Endothelial cell of hepatic sinusoid (primary cell): ENCODE measurements around the gene LRIT2.

Source experiments
- in situ Hi-C: cut with HindIII; loops from 2 replicates; pipeline ENCODE4 v1.10.0; 2017; ENCODE audit warnings: low sequenced_read_pairs

Gene LRIT2

DNA sequence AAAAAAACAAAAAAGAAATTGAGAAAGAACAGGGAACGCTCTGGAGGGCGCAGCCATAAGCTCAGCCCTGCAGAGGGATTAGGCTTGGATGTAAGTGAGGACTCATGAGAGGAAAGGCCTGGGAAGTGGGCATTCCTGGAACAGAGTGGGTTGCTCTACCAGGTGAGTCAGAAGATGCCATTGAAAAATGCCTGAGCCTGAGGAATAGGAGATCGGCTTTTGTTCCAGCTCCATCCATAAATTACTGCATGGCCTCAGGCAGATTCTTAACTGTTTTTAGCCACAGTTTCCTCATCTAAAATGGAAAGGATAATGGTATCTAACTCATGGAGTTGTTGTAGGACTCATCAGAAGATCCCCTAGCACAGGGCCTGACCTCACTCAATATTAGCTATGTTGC is 18.4 kb upstream of the LRIT2 start:
- in situ Hi-C loops, result no loop called here

DNA sequence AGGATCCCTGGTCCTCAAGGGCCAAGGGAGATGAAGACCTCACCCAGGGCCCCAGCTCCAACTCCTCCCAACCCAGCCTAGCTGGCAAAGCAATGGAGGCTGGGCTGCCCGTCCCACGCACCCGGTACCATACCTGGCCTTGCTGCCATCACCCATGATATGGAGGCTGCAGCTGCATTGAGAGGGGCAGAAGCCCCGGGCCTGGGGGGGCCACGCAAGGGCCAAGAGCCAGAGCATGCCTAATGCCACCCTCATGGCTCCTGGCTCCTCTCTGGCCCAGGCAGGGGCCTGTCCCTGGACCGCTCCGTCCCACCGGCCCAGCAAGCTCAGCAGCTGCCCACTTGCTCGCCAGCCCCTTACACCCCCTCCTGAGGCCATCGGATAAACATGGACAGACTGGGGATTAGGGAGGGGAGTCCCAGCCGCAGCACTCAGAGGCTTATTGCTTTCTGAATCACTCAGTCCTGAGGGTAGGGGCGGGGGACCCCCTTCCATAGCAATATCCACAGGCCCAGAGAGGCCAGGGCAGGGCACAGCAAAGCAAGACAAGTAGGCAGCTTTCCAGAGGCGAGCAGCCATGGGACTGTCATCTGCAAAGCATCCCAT is 15.9 kb upstream of the LRIT2 start, which contains the start of gene LRIT1:
Gene LRIT1 (minus strand): TSS at position 362 of the 606 bp plus-strand sequence. CDS start 107 bp downstream, at position 255.
- in situ Hi-C loops, result no loop called here

DNA sequence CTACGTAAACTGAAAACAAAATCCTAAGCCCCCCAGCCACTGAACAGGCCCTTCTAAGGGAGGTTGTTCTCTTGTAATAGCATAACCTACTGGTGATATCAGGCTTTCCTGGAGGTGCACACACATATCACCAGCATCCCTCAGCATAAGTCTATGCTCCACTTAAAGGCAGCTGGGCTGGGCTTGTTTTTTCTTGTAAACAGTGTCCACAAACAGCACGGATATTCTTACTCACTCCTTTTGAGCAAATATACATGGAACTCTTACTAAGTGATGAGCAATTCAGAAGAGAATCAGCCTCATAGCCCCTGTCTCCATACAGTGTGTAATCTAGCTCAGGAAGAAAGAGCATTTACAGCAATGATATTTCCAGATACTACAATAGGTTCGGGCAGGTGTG is 13.6 kb upstream of the LRIT2 start:
- in situ Hi-C loops, result no loop called here

DNA sequence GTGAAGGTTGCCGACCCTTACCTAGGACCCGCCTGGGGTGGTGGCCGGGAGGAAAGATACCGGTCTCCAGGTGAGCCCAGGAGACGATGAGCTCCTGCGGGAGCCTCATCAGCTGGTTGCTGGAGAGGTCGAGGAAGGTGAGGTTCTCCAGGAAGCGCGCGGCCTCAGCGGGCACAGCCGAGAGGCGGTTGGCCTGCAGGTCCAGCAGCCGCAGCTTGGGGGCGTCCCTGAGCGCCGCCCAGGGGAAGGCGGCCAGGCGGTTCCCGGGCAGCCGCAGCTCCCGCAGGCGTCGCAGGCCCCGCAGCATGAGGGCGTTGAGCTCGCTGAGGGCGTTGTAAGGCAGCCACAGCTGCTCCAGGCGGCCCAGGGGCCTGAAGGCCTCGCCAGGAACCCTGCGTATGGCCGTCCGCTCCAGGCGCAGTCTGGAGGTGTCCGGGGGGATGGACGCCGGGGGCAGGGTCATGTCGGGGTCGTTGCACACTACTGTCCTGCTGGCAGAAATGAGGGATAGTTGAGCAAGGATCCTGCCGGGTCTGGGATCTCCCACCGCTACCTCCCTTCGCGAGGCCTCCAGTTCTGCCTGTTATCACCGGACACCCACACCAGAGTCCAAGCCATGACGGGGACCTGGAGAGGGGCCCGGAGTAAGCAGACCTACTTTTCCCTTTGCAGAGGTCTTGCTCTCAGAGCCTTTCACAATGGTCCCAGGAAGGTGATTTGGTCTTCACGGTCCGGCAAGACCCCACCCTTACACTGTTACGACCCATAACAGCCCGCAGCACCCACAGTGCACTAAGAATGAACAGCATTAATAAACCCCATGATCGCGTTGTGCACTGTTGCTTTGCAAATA is 12.1 kb upstream of the LRIT2 start:
- in situ Hi-C loops, result no loop called here

DNA sequence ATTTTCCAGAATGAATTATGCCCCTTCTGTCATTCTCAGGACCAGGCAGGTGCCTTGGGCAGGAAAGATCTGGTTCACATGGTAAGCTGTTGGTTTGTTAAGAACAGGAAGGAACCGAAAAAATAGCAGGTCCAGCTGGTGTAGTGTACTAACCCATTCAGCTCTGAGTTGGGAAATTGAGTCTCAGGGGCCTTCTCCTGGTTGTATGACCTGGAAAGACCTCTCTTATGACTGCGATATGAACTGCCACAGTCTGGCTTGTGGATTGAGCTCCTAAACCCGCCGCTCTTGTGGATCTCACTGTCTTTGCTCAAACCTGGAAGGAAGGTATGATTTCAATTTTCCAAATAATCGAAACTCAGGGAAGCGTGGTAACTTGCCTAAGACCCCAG is 11.5 kb upstream of the LRIT2 start:
- in situ Hi-C loops, result no loop called here

DNA sequence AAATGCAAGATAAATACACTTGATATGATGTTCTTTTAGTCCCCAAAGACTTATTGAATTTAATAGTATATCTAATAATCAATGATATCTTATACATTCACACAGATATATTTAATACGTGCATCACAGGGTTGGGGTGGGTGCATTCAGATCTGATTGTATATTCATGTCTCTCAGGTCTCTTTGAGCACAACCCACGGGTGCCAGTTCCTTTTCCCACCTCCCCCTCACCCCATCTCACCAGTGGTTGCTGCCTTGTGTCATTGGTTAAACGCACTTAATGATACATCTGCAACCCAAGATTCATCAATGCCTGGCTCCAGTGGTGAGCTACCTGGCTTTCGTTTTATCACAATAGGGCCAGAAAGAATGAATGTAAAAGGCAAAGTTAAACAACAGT is 9.8 kb upstream of the LRIT2 start:
- in situ Hi-C loops, result no loop called here

DNA sequence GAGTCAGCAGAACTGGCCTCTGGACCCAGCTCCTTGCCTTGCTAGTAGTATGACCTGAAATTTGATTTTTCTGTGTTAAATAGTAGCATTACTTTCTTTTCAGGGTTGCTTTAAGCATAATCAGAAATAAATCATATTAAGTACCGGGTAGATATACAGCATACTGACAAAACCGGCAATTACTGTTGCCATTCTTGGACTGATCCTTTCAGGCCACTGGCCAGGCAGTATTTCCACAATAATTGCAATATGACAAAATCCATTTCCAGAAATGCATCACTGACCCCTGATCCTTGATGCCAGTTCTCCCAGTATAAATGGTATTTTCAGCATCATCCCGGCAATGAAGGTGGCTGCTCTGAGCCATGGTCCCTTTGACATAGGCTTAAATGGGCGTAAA is 9.1 kb upstream of the LRIT2 start:
- in situ Hi-C loops, result no loop called here

DNA sequence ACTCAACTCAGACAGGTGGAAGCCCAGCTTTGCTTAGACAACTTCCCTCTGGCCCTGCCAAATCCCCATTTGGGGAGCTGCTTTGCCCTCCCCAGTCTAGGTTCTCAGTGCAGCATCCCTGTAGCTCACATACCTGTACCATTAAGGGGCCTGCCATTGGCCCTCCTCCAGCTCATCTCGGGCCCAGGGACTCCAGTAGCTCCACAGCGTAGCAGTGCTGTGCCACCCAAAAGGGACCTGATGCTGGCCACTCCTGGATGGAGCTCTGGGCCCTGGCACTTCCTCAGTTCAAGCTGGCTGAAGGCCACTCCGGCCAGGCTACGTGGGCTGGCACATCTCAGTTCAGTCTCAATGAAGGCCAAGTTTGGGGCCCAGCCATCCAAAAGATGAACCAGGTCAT is 8.6 kb upstream of the LRIT2 start:
- in situ Hi-C loops, result no loop called here

DNA sequence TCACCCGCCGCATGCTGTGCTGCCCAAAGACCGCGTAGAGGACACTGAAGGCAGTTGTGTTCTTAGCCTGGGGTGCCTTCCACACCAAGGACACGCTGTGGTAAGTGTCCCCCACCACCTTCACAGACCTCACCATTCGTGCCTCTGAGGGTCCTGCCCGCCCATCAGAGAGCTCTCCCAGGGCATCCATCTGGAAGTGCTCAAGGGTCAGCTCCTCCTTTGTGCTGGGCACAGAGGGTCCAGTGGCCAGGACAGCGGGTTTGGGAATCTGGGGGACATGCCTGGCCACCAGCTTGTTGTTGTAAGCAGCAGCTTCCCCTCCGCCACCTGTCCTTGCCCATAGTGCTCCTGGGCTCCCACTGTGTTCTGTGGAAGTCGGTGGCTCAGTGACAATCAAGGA is 7.0 kb upstream of the LRIT2 start:
- in situ Hi-C loops, result no loop called here

DNA sequence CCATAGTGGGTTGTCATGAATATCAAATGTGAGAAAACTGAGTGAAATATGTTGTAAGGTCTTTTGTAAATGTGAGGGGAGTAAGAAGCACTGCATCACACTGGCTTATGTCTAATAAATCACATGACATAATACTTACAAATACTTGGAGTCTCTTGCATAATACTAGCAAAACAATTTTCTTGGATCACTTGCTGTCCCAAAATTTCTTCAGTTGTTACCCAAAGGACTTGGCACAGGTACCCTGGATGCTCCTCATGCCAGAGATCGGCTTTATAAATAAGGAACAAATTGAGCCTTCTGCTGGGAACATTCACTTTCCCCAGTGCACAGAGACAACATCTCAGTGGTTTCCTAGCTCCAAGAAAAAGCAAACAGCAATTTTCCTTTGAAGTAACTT is 5.0 kb upstream of the LRIT2 start:
- in situ Hi-C loops, result no loop called here

DNA sequence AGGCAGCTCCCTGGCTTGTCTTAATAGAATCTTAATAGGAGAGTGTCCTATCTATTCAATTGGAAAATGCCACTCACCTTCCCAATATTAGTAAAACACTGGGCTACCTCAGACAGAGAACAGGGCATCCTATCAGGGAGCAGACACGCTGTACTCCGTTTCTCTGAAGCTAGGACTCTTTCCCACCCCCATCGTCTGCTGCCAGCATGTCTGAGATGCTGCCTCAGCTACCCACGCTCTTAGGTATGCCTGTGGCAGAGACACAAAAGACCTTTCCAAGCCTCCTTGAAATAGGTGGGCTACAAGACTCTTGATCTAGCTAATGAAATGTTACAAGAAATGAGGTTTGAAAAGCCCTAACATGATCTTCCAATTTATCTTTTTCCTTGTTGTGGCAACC is 2.5 kb upstream of the LRIT2 start:
- in situ Hi-C loops, result no loop called here

DNA sequence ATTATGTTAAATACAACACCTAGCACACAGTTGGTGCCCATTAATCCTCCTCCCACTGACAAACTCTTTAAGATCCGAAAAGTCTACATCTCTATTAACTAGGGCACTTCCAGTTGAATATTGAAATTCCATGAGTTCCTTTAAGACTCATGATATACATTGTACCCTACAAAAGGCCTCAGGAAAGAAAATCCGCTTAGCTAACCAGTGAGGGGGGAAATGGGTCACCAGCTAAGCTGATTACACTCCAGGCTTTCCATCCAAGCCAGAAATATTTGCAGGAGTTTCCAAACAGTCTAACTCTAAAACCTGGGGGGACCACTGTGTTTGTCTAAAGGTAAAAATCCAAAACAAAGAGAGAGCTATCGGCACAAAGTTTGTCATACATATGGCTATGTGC is 1.3 kb upstream of the LRIT2 start:
- in situ Hi-C loops, result no loop called here

DNA sequence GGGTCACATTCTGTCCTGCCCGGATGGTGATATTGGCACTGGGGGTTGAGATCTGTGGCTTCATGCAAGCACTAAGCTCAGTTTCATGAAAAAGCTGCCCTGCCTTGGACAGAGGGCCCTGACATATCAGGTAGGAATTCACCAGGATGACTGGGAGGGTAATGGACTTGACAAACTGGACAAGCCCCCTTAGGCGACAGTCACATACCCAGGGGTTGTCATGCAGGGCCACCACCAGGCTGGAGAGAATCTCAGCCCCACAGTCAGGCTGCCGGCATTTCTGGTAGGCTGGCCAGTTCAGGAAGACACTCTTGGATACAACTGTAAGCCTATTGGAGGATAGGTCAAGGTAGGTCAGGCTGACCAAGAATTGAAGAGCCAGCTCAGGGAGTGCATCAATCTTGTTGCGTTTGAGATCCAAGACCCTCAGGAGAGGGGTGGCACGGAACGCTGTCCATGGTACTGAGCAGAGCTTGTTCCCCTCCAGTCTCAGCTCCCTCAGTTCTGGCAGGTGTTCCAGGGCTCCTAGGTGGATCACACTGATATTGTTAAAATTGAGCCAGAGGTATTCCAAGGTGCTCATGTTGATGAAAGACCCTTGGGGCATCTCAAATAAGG is 824 bp downstream of the LRIT2 start:
- in situ Hi-C loops, result no loop called here

DNA sequence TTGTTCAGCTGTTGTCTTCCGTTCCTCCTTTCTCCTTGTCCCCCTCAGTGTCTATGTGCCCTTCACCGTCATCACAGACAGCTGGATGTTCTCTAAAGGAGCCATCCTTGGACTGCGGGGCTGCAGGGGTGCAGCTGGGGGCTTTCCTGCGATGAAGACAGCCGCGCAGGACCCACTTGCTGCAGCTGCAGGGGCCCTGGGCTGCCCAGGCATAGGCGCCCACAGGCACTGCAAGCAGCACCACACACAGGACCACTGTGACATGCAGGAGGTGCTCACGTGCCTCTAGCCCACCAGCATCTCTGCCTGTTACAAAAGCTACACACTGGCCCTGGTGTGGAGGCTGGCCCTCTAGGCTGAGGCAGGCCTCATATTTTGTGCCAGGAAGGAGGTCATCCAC is 3.4 kb downstream of the LRIT2 start:
- in situ Hi-C loops, result no loop called here

DNA sequence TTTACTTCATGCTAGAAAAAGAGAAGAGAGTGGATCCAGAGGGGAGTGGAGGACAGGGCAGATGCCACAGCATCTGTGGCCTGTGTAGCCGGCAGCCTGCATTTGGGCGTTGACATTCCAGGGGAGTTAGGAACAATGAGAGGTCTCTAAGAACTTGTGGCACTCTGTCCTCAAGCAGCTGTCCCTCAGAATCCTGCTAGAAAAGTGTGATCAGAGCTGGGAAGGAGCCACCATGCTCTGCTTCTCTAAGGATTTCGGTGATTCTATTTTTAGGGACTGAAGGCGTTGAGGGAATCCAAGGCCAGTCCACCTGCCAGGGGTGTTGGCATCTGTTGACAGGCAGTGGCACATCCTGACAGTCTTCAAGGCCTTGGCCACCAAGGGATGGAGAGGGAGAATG is 7.6 kb downstream of the LRIT2 start:
- in situ Hi-C loops, result loop anchor here (5.0 kb wide), 1 partner anchor 70 kb away; no protein-coding TSS in a partner anchor

DNA sequence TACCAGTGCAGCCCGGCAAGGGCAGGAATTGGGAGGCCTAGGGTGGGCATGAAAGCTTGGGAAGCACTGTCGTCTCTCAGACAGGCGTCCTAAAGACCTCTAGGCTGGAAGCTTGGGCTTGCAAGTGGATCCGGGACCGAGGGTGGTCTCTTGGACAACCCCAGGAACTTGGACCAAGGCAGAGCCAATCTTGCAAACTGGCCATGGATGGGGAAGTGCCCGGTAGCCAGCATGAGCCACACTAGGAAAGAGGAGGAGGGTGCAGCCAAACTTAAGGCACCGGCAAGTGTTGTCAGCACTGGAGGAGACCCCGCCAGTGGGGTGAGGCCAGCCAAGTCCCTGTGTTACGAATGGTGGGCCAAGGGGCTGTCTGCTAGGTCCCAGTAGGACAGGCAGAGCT is 8.5 kb downstream of the LRIT2 start:
- in situ Hi-C loops, result loop anchor here (5.0 kb wide), 1 partner anchor 70 kb away; no protein-coding TSS in a partner anchor

DNA sequence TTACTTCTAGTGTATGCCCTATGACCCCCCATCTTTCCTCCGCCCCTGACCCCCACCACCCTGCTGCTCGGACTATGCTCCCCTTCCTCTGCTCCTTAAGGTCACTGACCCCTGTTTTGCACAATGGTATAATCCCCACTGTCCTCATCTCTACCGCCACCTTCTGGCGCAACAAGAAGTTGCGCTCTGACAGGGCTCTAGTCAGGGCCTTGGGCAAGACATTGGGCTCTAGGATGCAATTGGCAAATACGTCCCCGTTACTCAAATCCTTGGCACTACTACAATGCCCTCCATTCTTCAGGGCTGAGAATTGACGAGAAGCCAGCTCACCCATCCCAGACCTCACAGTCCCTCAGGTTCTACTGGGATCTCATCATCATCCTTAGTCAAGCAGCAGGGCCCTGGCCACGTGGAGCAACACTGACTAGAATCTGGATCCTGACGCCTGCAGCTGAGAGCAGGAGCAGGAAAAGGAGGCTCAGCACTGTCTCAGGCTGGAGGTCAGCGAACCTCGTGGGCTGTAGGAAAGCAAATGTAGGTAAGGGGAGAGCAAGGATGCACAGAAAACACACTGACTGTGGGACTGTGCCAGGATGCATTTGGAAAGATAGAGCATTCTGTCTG is 10.6 kb downstream of the LRIT2 start:
- in situ Hi-C loops, result loop anchor here (5.0 kb wide), 1 partner anchor 67 kb away; no protein-coding TSS in a partner anchor

DNA sequence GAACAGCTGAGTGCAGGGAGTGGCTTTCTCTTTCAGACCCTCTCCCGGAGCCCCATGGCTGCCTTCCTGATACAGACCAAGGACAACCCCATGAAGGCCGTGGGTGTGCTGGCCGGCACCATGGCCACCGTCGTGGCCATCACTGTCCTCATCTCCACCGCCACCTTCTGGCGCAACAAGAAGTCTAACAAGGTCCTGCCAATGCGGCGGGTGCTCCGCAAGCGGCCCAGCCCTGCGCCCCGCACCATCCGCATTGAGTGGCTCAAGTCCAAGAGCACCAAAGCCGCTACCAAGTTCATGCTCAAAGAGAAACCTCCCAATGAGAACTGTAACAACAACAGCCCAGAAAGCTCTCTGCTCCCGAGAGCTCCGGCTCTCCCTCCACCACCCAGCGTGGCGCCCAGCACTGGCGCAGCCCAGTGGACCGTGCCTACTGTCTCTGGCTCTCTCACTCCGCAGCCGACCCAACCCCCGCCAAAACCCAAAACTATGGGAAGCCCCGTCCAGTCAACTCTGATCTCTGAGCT is 11.2 kb downstream of the LRIT2 start:
- in situ Hi-C loops, result no loop called here

DNA sequence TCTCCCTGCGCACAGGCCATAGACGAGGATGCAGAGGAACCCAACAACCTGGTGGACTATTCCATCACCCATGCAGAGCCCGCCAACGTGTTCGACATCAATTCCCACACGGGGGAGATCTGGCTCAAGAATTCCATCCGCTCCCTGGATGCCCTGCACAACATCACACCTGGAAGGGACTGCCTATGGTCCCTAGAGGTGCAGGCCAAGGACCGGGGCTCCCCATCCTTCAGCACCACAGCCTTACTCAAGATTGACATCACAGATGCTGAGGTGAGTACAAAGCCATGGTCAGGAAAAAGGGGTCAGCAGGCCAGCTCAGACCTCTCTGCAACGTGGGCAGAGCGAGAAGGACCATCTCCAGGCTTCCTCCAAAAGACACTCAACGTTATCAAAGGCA is 12.3 kb downstream of the LRIT2 start:
- in situ Hi-C loops, result no loop called here

DNA sequence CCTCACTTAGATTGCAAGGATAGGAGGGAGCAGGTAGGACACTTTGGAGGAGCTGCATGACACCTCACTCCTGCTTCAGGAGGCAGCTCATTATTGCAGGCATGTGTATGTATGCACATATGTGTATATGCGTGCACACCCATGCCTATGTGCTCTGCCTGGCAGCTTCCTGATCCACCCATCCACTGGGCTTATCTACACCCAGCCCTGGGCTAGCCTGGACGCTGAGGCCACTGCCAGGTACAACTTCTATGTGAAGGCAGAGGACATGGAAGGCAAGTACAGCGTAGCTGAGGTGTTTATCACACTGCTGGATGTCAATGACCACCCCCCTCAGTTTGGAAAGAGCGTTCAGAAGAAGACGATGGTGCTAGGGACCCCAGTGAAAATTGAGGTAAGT is 13.3 kb downstream of the LRIT2 start:
- in situ Hi-C loops, result no loop called here

DNA sequence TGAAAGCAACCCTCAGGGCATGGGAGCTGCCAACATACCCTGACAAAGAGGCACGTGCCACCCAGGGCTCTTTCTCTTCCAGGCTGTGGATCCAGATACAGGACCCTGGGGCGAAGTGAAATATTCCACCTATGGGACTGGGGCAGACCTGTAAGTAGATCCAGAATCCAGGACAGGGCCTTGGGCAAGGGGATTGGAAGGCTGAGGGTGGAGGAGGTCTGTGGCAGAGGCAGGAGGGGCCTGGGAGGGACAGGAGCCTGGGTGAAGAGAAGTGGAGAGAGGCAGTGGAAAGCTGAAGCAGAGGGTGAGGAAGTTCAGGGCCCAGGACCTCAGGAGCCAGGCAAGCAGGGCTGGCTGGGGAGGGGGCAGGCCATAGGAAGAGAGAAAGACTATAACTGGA is 13.8 kb downstream of the LRIT2 start:
- in situ Hi-C loops, result no loop called here
